RWPE2 (cell line): ENCODE results near the gene MIS18A.

ENCODE experiments used
- ATAC-seq: fragments of 200-7000 bp; cut with Tn5 transposase; 3 replicates; pipeline ENCODE4 v1.9.1; 2021; ENCODE audit warnings: low read depth
- DNase-seq: peaks from one replicate; pipeline ENCODE4 v3.0.0-alpha.2; 2020; ENCODE audit warnings: low spot score
- H3K27ac ChIP-seq: fragments of 450-650 bp; 2 replicates; pipeline ENCODE4 v1.5.1; 2017; ENCODE audit warnings: mild to moderate bottlenecking; ENCODE audit not compliant: poor library complexity, severe bottlenecking
- H3K27me3 ChIP-seq: fragments of 250-450 bp; sonication (Bioruptor Pico); 2 replicates; pipeline ENCODE4 v1.5.1; 2021; ENCODE audit warnings: mild to moderate bottlenecking, moderate library complexity; ENCODE audit not compliant: insufficient read depth, poor library complexity, severe bottlenecking
- H3K36me3 ChIP-seq: fragments of 250-450 bp; sonication (Bioruptor Pico); 2 replicates; pipeline ENCODE4 v1.5.1; 2020; ENCODE audit warnings: low read depth, mild to moderate bottlenecking, moderate library complexity
- H3K4me1 ChIP-seq: fragments of 250-450 bp; sonication (Bioruptor Pico); 2 replicates; pipeline ENCODE4 v1.5.1; 2021; ENCODE audit warnings: mild to moderate bottlenecking, moderate library complexity; ENCODE audit not compliant: insufficient read depth, poor library complexity, severe bottlenecking
- H3K4me3 ChIP-seq: fragments of 250-450 bp; sonication (Bioruptor Pico); 2 replicates; pipeline ENCODE4 v1.5.1; 2021; ENCODE audit warnings: mild to moderate bottlenecking, moderate library complexity; ENCODE audit not compliant: severe bottlenecking
- H3K9me3 ChIP-seq: fragments of 250-450 bp; sonication (Bioruptor Pico); 2 replicates; pipeline ENCODE4 v1.5.1; 2021; ENCODE audit warnings: mild to moderate bottlenecking, moderate library complexity; ENCODE audit not compliant: severe bottlenecking
- CTCF ChIP-seq: fragments of 450-650 bp; IDR thresholded peaks from one replicate; pipeline ENCODE4 v1.5.1; 2017; ENCODE audit warnings: mild to moderate bottlenecking, moderate library complexity; ENCODE audit not compliant: poor library complexity, severe bottlenecking

MIS18A gene

GRCh38 chr21:32252136-32252535 lies 26.7 kb downstream of the MIS18A start:
- no peaks in the 10 kb centered on the region for H3K4me1 ChIP-seq
- H3K9me3 ChIP-seq = no peaks in the 10 kb centered on the region
- ATAC-seq (no peak), DNase-seq (no peak)
- H3K36me3 ChIP-seq = no peaks in the 10 kb centered on the region
- H3K27ac ChIP-seq = no peak overlapping the region
- H3K4me3 ChIP-seq = no peak overlapping the region
- peaks cover 30% of the 10 kb centered on the region for H3K27me3 ChIP-seq
- TF ChIP-seq CTCF = no peak

- ATAC-seq (no peak), DNase-seq (no peak)
- Histone ChIP-seq H3K27ac (no peak overlapping the region), H3K4me3 (no peak overlapping the region), H3K9me3 (no peaks in the 10 kb centered on the region), H3K27me3 (peaks cover 33% of the 10 kb centered on the region), H3K4me1 (no peaks in the 10 kb centered on the region), H3K36me3 (no peaks in the 10 kb centered on the region)
- no peak for TF ChIP-seq CTCF
These were observed 29.2 kb downstream of the MIS18A start for GRCh38 chr21:32249511-32250280.

- no peak overlapping the region for H3K27ac ChIP-seq
- no peak for DNase-seq
These were observed 30.0 kb downstream of the MIS18A start for GRCh38 chr21:32248571-32249461.

GRCh38 chr21:32246571-32247140 lies 32.2 kb downstream of the MIS18A start:
- no peak for TF ChIP-seq CTCF
- no peaks in the 10 kb centered on the region for H3K36me3 ChIP-seq
- no peak overlapping the region for H3K4me3 ChIP-seq
- H3K27me3 ChIP-seq = peaks cover 33% of the 10 kb centered on the region
- no peak overlapping the region for H3K27ac ChIP-seq
- DNase-seq = no peak
- no peaks in the 10 kb centered on the region for H3K4me1 ChIP-seq
- no peaks in the 10 kb centered on the region for H3K9me3 ChIP-seq
- no peak for ATAC-seq

More at GRCh38 chr21:32248571-32249461, 30.0 kb downstream of the MIS18A start:
- no peak for ATAC-seq
- no peaks in the 10 kb centered on the region for H3K9me3 ChIP-seq
- no peaks in the 10 kb centered on the region for H3K4me1 ChIP-seq
- H3K27me3 ChIP-seq = peaks cover 33% of the 10 kb centered on the region
- no peaks in the 10 kb centered on the region for H3K36me3 ChIP-seq
- H3K4me3 ChIP-seq = no peak overlapping the region
- TF ChIP-seq CTCF = no peak
